ENCODE measurements around the gene IFNG.

DNA sequence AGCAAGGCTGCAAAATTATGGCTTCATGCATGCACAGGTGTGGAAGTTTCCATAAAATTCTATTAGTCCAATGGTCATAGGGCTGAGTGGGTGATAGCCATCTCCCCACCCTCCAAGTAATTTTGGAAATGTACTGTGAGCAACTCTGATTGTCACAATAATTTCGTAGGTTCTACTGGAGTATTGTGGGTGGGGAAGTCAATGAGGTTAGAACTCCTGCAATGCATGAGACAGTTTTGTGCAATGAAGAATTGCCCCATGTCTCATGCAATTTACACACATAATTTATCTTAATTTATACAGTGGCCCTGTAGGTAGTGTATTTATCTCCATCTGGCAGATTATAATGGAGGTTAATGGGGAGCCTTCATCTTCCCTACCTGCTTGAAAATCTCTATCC is 20.5 kb downstream of the IFNG start:
- TF ChIP-seq, protein P1, sequence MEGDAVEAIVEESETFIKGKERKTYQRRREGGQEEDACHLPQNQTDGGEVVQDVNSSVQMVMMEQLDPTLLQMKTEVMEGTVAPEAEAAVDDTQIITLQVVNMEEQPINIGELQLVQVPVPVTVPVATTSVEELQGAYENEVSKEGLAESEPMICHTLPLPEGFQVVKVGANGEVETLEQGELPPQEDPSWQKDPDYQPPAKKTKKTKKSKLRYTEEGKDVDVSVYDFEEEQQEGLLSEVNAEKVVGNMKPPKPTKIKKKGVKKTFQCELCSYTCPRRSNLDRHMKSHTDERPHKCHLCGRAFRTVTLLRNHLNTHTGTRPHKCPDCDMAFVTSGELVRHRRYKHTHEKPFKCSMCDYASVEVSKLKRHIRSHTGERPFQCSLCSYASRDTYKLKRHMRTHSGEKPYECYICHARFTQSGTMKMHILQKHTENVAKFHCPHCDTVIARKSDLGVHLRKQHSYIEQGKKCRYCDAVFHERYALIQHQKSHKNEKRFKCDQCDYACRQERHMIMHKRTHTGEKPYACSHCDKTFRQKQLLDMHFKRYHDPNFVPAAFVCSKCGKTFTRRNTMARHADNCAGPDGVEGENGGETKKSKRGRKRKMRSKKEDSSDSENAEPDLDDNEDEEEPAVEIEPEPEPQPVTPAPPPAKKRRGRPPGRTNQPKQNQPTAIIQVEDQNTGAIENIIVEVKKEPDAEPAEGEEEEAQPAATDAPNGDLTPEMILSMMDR (IDR thresholded peaks at IDR 0.05; ENCODE audit: poor library complexity) = no peak
- TF ChIP-seq EZH2 (IDR thresholded peaks at IDR 0.05; ENCODE audit: borderline replicate concordance) (no peak), EZH2phosphoT487 (IDR thresholded peaks at IDR 0.05; ENCODE audit: low read depth, severe bottlenecking, unreplicated experiment) (no peak)

Data from hepatocyte (in vitro differentiated cells).